Measurements from ENCODE around the gene CNTNAP5. TPM values are rescaled to one million over a fixed set of nuclear protein-coding genes. Genes with fewer than 3 reads are reported as not detected.

The CNTNAP5 gene
- total RNA-seq, 1 experiment from 2014 or later, result not detected

GRCh38 chr2:124482551-124482950, 457.5 kb downstream of the CNTNAP5 start:
- H3K27me3 ChIP-seq (ENCODE audit: control insufficient read depth, insufficient read depth, low read length), result no peaks in the 10 kb centered on the region
- no peak overlapping the region for H3K4me3 ChIP-seq (ENCODE audit: low read depth in 2 of 2, low read length in 2 of 2)
- DNase-seq (ENCODE audit: low read depth, low spot score), result no peak
- in situ Hi-C loops (cut with HindIII; ENCODE audit: low pct_unique_long_range_greater_than_20kb, low sequenced_read_pairs) (no loop called here), intact Hi-C loops (cut with micrococcal nuclease; ENCODE audit: unreplicated experiment) (no loop called here)
- H3K36me3 ChIP-seq (ENCODE audit: control insufficient read depth, insufficient read depth, low read length), result no peaks in the 10 kb centered on the region
- TF ChIP-seq REST (IDR thresholded peaks at IDR 0.05; ENCODE audit: insufficient read depth in 1 of 2, low read depth in 2 of 2, low read length in 1 of 2) (no peak), CTCF (IDR thresholded peaks at IDR 0.05) (no peak), SIN3A (IDR thresholded peaks at IDR 0.05; ENCODE audit: borderline replicate concordance, insufficient read depth, low read depth, low read length) (no peak)
- CTCF ChIA-PET, result no interaction called here
- no peaks in the 10 kb centered on the region for H3K4me1 ChIP-seq (ENCODE audit: control insufficient read depth, insufficient read depth, low read length)
- POLR2A ChIA-PET, result no interaction called here
- no TSS peak for BruUV-seq (replicated peaks)
- no peak overlapping the region for H3K27ac ChIP-seq (ENCODE audit: low read length)
- no peak for ATAC-seq
- no peaks in the 10 kb centered on the region for H3K9me3 ChIP-seq (ENCODE audit: control insufficient read depth, insufficient read depth, low read depth, low read length)

GRCh38 chr2:124485659-124486058, 460.6 kb downstream of the CNTNAP5 start:
- no TSS peak for BruUV-seq (replicated peaks)
- no peaks in the 10 kb centered on the region for H3K27me3 ChIP-seq (ENCODE audit: control insufficient read depth, insufficient read depth, low read length)
- intact Hi-C loops (cut with micrococcal nuclease; ENCODE audit: unreplicated experiment), result no loop called here
- H3K9me3 ChIP-seq (ENCODE audit: control insufficient read depth, insufficient read depth, low read depth, low read length), result no peaks in the 10 kb centered on the region
- in situ Hi-C loops (cut with HindIII; ENCODE audit: low pct_unique_long_range_greater_than_20kb, low sequenced_read_pairs), result no loop called here
- no peak overlapping the region for H3K4me3 ChIP-seq (ENCODE audit: low read depth in 2 of 2, low read length in 2 of 2)
- no peaks in the 10 kb centered on the region for H3K36me3 ChIP-seq (ENCODE audit: control insufficient read depth, insufficient read depth, low read length)
- DNase-seq (ENCODE audit: low read depth, low spot score) (no peak), ATAC-seq (no peak)
- H3K4me1 ChIP-seq (ENCODE audit: control insufficient read depth, insufficient read depth, low read length), result no peaks in the 10 kb centered on the region
- no peak for TF ChIP-seq TCF7L2 (IDR thresholded peaks at IDR 0.05; ENCODE audit: low read depth, low read length)
- TF ChIP-seq REST (IDR thresholded peaks at IDR 0.05; ENCODE audit: insufficient read depth in 1 of 2, low read depth in 2 of 2, low read length in 1 of 2), result no peak
- no peak; the same call in 1 of the 2 replicates for TF ChIP-seq CTCF (IDR thresholded peaks at IDR 0.05)
- TF ChIP-seq POLR2AphosphoS5 (IDR thresholded peaks at IDR 0.05; ENCODE audit: low read depth, low read length), result no peak
- TF ChIP-seq SIN3A (IDR thresholded peaks at IDR 0.05; ENCODE audit: borderline replicate concordance, insufficient read depth, low read depth, low read length), result no peak
- CTCF ChIA-PET, result no interaction called here
- POLR2A ChIA-PET, result no interaction called here
- H3K27ac ChIP-seq (ENCODE audit: low read length), result no peak overlapping the region
